ENCODE measurements around the gene ADGRB3.

DNA sequence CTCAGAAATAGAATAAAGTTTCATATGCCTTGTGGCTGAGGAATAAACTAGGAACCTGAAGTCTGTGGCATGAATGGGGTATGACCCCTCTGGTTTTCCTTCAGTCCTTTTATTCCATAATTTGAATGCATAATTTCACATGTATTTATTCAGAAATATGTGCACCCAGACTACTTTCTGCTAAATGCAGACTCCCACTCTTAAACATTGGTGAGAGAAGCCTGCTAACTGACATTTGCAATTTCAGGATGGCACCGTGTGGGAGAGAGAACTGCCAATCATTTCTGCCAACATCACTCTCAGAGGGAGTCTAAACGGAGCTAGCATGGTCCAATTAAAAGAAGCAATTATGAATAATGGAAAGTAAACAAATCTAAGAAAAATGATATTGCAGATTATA, 141.3 kb downstream of the ADGRB3 start:
- TF ChIP-seq, protein P1, sequence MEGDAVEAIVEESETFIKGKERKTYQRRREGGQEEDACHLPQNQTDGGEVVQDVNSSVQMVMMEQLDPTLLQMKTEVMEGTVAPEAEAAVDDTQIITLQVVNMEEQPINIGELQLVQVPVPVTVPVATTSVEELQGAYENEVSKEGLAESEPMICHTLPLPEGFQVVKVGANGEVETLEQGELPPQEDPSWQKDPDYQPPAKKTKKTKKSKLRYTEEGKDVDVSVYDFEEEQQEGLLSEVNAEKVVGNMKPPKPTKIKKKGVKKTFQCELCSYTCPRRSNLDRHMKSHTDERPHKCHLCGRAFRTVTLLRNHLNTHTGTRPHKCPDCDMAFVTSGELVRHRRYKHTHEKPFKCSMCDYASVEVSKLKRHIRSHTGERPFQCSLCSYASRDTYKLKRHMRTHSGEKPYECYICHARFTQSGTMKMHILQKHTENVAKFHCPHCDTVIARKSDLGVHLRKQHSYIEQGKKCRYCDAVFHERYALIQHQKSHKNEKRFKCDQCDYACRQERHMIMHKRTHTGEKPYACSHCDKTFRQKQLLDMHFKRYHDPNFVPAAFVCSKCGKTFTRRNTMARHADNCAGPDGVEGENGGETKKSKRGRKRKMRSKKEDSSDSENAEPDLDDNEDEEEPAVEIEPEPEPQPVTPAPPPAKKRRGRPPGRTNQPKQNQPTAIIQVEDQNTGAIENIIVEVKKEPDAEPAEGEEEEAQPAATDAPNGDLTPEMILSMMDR (conservative IDR thresholded peaks at IDR 0.05; ENCODE audit: low read length): no peak
- TF ChIP-seq EZH2phosphoT487 (IDR thresholded peaks at IDR 0.05; ENCODE audit: borderline replicate concordance, low read depth, low read length): no peak

All from OCI-LY7 (cell line).